ENCODE data around the gene HABP4.

Gene HABP4

DNA sequence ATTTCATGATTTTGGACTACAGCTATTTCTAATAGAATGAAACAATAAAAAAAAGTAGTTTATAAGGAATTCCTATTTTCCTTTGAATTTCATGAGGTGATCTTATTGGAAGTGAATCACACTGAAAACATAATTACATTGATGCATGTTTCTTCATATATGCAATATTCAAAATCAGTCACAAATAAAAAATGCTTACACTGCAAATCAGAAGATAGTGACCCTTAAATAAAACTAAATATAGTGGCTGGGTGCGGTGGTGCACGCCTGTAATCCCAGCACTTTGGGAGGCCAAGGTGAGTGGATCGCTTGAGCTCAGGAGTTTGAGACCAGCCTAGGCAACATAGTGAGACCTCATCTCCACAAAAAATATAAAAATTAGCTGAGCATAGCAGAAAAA is 90.1 kb downstream of the HABP4 start:
- DNase-seq, result no peak

Measured in NCI-H1105 treated with DMSO at 0.1 percent for 48 hours (cell line).